OCI-LY1 (cell line): ENCODE measurements around the gene USH2A.

Experiments
- CTCF ChIP-seq: fragments of 200-600 bp; sonication (generic), shearing (Covaris generic); IDR thresholded peaks from 2 replicates; pipeline ENCODE4 v1.5.1; 2017; ENCODE audit warnings: mild to moderate bottlenecking, antibody characterized with exemption, low read length, moderate library complexity, mixed read lengths
- EZH2 ChIP-seq: fragments of 200-600 bp; sonication (generic), shearing (Covaris generic); IDR thresholded peaks from 2 replicates; pipeline ENCODE4 v1.8.0; 2017; ENCODE audit warnings: borderline replicate concordance, mixed run types, mild to moderate bottlenecking, antibody characterized with exemption, low read length, moderate library complexity, mixed read lengths

GRCh38 chr1:215765833-215766232 lies 657.4 kb downstream of the USH2A start:
- TF ChIP-seq CTCF, result no peak
- no peak for TF ChIP-seq EZH2
